GM21576 (cell line): ENCODE results near the gene FER.
"Not testable (repeated sequence)": the region's sequence is repeated elsewhere in the genome, so short reads cannot be mapped to it uniquely, and the experiment has no call there.

ENCODE experiments used
- ATAC-seq: cut with Tn5 transposase; IDR thresholded peaks from one replicate; pipeline ENCODE4 v1.9.1; 2021; ENCODE audit warnings: mild to moderate bottlenecking, moderate library complexity; ENCODE audit not compliant: unreplicated experiment

The FER gene

GRCh38 chr5:108876451-108876850, 128.8 kb downstream of the FER start:
- no peak for ATAC-seq

- no peak for ATAC-seq
These were observed 131.1 kb downstream of the FER start for GRCh38 chr5:108878756-108879155.

- ATAC-seq: no peak
These were observed 133.4 kb downstream of the FER start for GRCh38 chr5:108881133-108881532.

- no peak for ATAC-seq
These were observed 137.0 kb downstream of the FER start for GRCh38 chr5:108884736-108885135.

GRCh38 chr5:108898257-108898656, 150.6 kb downstream of the FER start:
- no peak for ATAC-seq

GRCh38 chr5:108898707-108899106, 151.0 kb downstream of the FER start:
- ATAC-seq: no peak

- not testable (repeated sequence) for ATAC-seq
These were observed 151.5 kb downstream of the FER start for GRCh38 chr5:108899244-108899643.

- no peak for ATAC-seq
These were observed 153.0 kb downstream of the FER start for GRCh38 chr5:108900668-108901067.

GRCh38 chr5:108905805-108906204, 158.1 kb downstream of the FER start:
- ATAC-seq: no peak

GRCh38 chr5:108910627-108911026, 162.9 kb downstream of the FER start:
- ATAC-seq: no peak

GRCh38 chr5:108911055-108911454, 163.4 kb downstream of the FER start:
- peak; percentile 63 for ATAC-seq

GRCh38 chr5:108917596-108917995, 169.9 kb downstream of the FER start:
- no peak for ATAC-seq

GRCh38 chr5:108919591-108920326, 172.1 kb downstream of the FER start:
- no peak for ATAC-seq

GRCh38 chr5:108924457-108924961, 176.8 kb downstream of the FER start:
- ATAC-seq: no peak

- no peak for ATAC-seq
These were observed 177.4 kb downstream of the FER start for GRCh38 chr5:108925073-108925472.

- no peak for ATAC-seq
These were observed 182.4 kb downstream of the FER start for GRCh38 chr5:108930107-108930506.

GRCh38 chr5:108935611-108936010, 187.9 kb downstream of the FER start:
- no peak for ATAC-seq

- no peak for ATAC-seq
These were observed 189.5 kb downstream of the FER start for GRCh38 chr5:108937221-108937620.

GRCh38 chr5:108940506-108940905, 192.8 kb downstream of the FER start:
- no peak for ATAC-seq

- no peak for ATAC-seq
These were observed 194.0 kb downstream of the FER start for GRCh38 chr5:108941746-108942145.

- no peak for ATAC-seq
These were observed 195.0 kb downstream of the FER start for GRCh38 chr5:108942701-108943100.

GRCh38 chr5:108945094-108945493, 197.4 kb downstream of the FER start:
- no peak for ATAC-seq

GRCh38 chr5:108946008-108946407, 198.3 kb downstream of the FER start:
- no peak for ATAC-seq
